Vagina (tissue), 2 donors: ENCODE results near the gene CALR. TPM values are rescaled to one million over a fixed set of nuclear protein-coding genes. Genes with fewer than 3 reads are reported as not detected.
"Not testable (repeated sequence)": the region's sequence is repeated elsewhere in the genome, so short reads cannot be mapped to it uniquely, and the experiment has no call there.

ENCODE experiments used
- DNase-seq, 2 donors: peaks; one replicate each; pipeline ENCODE4 v3.0.0-alpha.2; 2017; ENCODE audit errors: extremely low spot score in 2 of 2
- H3K27ac ChIP-seq: fragments of 200-600 bp; sonication (generic); one replicate; pipeline ENCODE4 v1.5.1; 2019
- H3K27me3 ChIP-seq: fragments of 200-600 bp; sonication (generic); one replicate; pipeline ENCODE4 v1.5.1; 2019
- H3K36me3 ChIP-seq, 2 donors: fragments of 200-600 bp; sonication (generic); one replicate each; pipeline ENCODE4 v1.5.1; 2017 to 2019
- H3K4me1 ChIP-seq: fragments of 200-600 bp; sonication (generic); one replicate; pipeline ENCODE4 v1.5.1; 2019
- H3K4me3 ChIP-seq, 2 donors: fragments of 200-600 bp; sonication (generic); 1 replicate in 1 of 2; 2 replicates in 1 of 2; pipeline ENCODE4 v1.5.1; 2016 to 2019
- H3K9me3 ChIP-seq: fragments of 200-600 bp; sonication (generic); one replicate; pipeline ENCODE4 v1.5.1; 2019
- CTCF ChIP-seq, 3 experiments: fragments of 450-650 bp in 2 of 3; fragments of 200-600 bp in 1 of 3; sonication (generic) in 1 of 3; IDR thresholded peaks; one replicate each; pipeline ENCODE4 v1.5.1; 2017 to 2019; ENCODE audit warnings: antibody characterized with exemption in 3 of 3, mild to moderate bottlenecking in 2 of 3, moderate library complexity in 2 of 3
- POLR2A ChIP-seq, 2 donors: fragments of 450-650 bp; IDR thresholded peaks; one replicate each; pipeline ENCODE4 v1.6.1; 2017; ENCODE audit warnings: antibody characterized with exemption in 2 of 2, mild to moderate bottlenecking in 2 of 2, moderate library complexity in 2 of 2
- POLR2AphosphoS5 ChIP-seq, 2 donors: sonication (generic); formaldehyde crosslinking; IDR thresholded peaks; one replicate each; pipeline ENCODE4 v1.9.0; 2017; ENCODE audit warnings: antibody characterized with exemption in 2 of 2, mild to moderate bottlenecking in 2 of 2, low read depth in 1 of 2; ENCODE audit not compliant: insufficient read depth in 1 of 2
- intact Hi-C: fragments of 100-400 bp; cut with DNase I; formaldehyde crosslinking; loops from one replicate; pipeline ENCODE4 v1.15.1; 2023
- total RNA-seq: library from RNA; depleted of rRNA; stranded (reverse); fragments of >200 nt; gene quantifications from one replicate; pipeline ENCODE4 v1.2.3, GENCODE V29; 2016

CALR gene
- total RNA-seq, 1 donor from 2014 or later = 303 TPM

- TF ChIP-seq POLR2A (IDR thresholded peaks at IDR 0.05) (no peak), POLR2AphosphoS5 (IDR thresholded peaks at IDR 0.05; ENCODE audit: insufficient read depth in 1 of 2, low read depth in 1 of 2) (peak; percentile 17 to 66), CTCF (IDR thresholded peaks at IDR 0.05) (no peak)
- no peaks in the 10 kb centered on the region for H3K36me3 ChIP-seq
- intact Hi-C loops = no loop called here
Measured at GRCh38 chr19:12913011-12913561, 25.3 kb upstream of the CALR start.

GRCh38 chr19:12913851-12914690 is 24.3 kb upstream of the CALR start:
- TF ChIP-seq CTCF (IDR thresholded peaks at IDR 0.05) (no peak), POLR2A (IDR thresholded peaks at IDR 0.05) (no peak), POLR2AphosphoS5 (IDR thresholded peaks at IDR 0.05; ENCODE audit: insufficient read depth in 1 of 2, low read depth in 1 of 2) (no peak)
- Histone ChIP-seq H3K27ac (peak overlapping the region; percentile 69), H3K27me3 (no peaks in the 10 kb centered on the region), H3K4me1 (peaks cover 33% of the 10 kb centered on the region), H3K4me3 (no peak overlapping the region), H3K36me3 (no peaks in the 10 kb centered on the region), H3K9me3 (no peaks in the 10 kb centered on the region)
- intact Hi-C loops = no loop called here
- DNase-seq = no peak

More at GRCh38 chr19:12913011-12913561, 25.3 kb upstream of the CALR start:
- Histone ChIP-seq H3K27me3 (no peaks in the 10 kb centered on the region), H3K27ac (peak overlapping the region; percentile 69), H3K9me3 (no peaks in the 10 kb centered on the region), H3K4me1 (peaks cover 28% of the 10 kb centered on the region), H3K4me3 (peak overlapping the region; percentile 27 to 30)
- no peak for DNase-seq

- H3K4me1 ChIP-seq = peaks cover 34% of the 10 kb centered on the region
- H3K4me3 ChIP-seq, DNase-seq, H3K27ac ChIP-seq, H3K9me3 ChIP-seq, intact Hi-C loops, H3K27me3 ChIP-seq, H3K36me3 ChIP-seq: not testable (repeated sequence)
Measured at GRCh38 chr19:12915860-12916259, 22.5 kb upstream of the CALR start.

GRCh38 chr19:12918253-12918652 is 20.2 kb upstream of the CALR start:
- no peak overlapping the region for H3K4me3 ChIP-seq
- H3K9me3 ChIP-seq = no peaks in the 10 kb centered on the region
- no peak for TF ChIP-seq POLR2A (IDR thresholded peaks at IDR 0.05)
- TF ChIP-seq CTCF (IDR thresholded peaks at IDR 0.05) = no peak
- TF ChIP-seq POLR2AphosphoS5 (IDR thresholded peaks at IDR 0.05; ENCODE audit: insufficient read depth in 1 of 2, low read depth in 1 of 2) = no peak
- H3K36me3 ChIP-seq = peaks cover 0 to 10% of the 10 kb centered on the region in 2 donors
- intact Hi-C loops = no loop called here
- no peaks in the 10 kb centered on the region for H3K27me3 ChIP-seq
- H3K27ac ChIP-seq = no peak overlapping the region
- DNase-seq = no peak
- peaks cover 19% of the 10 kb centered on the region for H3K4me1 ChIP-seq

GRCh38 chr19:12921047-12921446 is 17.4 kb upstream of the CALR start:
- intact Hi-C loops = no loop called here
- Histone ChIP-seq H3K9me3 (no peaks in the 10 kb centered on the region), H3K4me1 (peaks cover 6% of the 10 kb centered on the region), H3K27ac (no peak overlapping the region), H3K36me3 (peaks cover 8 to 38% of the 10 kb centered on the region in 2 donors), H3K27me3 (no peaks in the 10 kb centered on the region), H3K4me3 (no peak overlapping the region)
- no peak for TF ChIP-seq CTCF (IDR thresholded peaks at IDR 0.05)
- no peak for TF ChIP-seq POLR2A (IDR thresholded peaks at IDR 0.05)
- no peak for TF ChIP-seq POLR2AphosphoS5 (IDR thresholded peaks at IDR 0.05; ENCODE audit: insufficient read depth in 1 of 2, low read depth in 1 of 2)
- DNase-seq = no peak
